CD4-positive, alpha-beta T cell (primary cell): ENCODE data around the gene MAP3K6. TPM values are rescaled to one million over a fixed set of nuclear protein-coding genes. Genes with fewer than 3 reads are reported as not detected.

Source experiments
- ATAC-seq: fragments of 200-7000 bp; cut with Tn5 transposase; one replicate; pipeline ENCODE4 v1.10.0; 2022; ENCODE audit warnings: mild to moderate bottlenecking; ENCODE audit not compliant: poor library complexity
- CTCF ChIA-PET: fragments of 350-600 bp; sonication (Branson Sonifier 250); formaldehyde crosslinking; loops from one replicate; lab custom pipeline; 2021; ENCODE audit warnings: antibody characterized with exemption, inconsistent platforms; lab: Charles Lee
- POLR2A ChIA-PET: fragments of 350-600 bp; sonication (Branson Sonifier 250); formaldehyde crosslinking; loops from one replicate; lab custom pipeline; 2021; ENCODE audit warnings: antibody characterized with exemption, inconsistent platforms; lab: Charles Lee
- DNase-seq, 14 experiments: peaks; one replicate each; pipeline ENCODE4 v3.0.0-alpha.2; 2013 to 2020; ENCODE audit warnings: mixed read lengths in 2 of 14
- H3K27ac ChIP-seq, 2 donors: one replicate each; pipeline versions ENCODE4 v1.5.1 to v1.7.0; 2013; ENCODE audit warnings: low read length in 2 of 2, low read depth in 1 of 2, mild to moderate bottlenecking in 1 of 2
- H3K27me3 ChIP-seq, 2 experiments: 1 replicate in 1 of 2; 2 replicates in 1 of 2; pipeline versions ENCODE4 v1.6.1 to v1.7.0; 2013; ENCODE audit warnings: low read length in 2 of 2, control low read depth in 1 of 2, mild to moderate bottlenecking in 1 of 2, moderate library complexity in 1 of 2; ENCODE audit not compliant: insufficient read depth in 2 of 2, control insufficient read depth in 1 of 2
- H3K36me3 ChIP-seq: one replicate; pipeline ENCODE4 v1.6.1; 2013; ENCODE audit warnings: low read length, control low read depth; ENCODE audit not compliant: insufficient read depth
- H3K4me1 ChIP-seq: one replicate; pipeline ENCODE4 v1.6.1; 2013; ENCODE audit warnings: low read length, control low read depth; ENCODE audit not compliant: insufficient read depth
- H3K4me3 ChIP-seq: one replicate; pipeline ENCODE4 v1.5.1; 2013; ENCODE audit warnings: mild to moderate bottlenecking, low read length, moderate library complexity
- H3K9me3 ChIP-seq, 2 experiments: 1 replicate in 1 of 2; 2 replicates in 1 of 2; pipeline versions ENCODE4 v1.6.1 to v1.7.0; 2013; ENCODE audit warnings: low read length in 2 of 2, mild to moderate bottlenecking in 2 of 2, control low read depth in 1 of 2, moderate library complexity in 1 of 2; ENCODE audit not compliant: control insufficient read depth in 1 of 2, insufficient read depth in 1 of 2
- H3K27ac Mint-ChIP-seq: one replicate; pipeline ENCODE4 v1.8.0; 2020; ENCODE audit warnings: mixed read lengths
- H3K27me3 Mint-ChIP-seq: one replicate; pipeline ENCODE4 v1.8.0; 2021; ENCODE audit warnings: mixed read lengths
- H3K36me3 Mint-ChIP-seq: one replicate; pipeline ENCODE4 v1.8.0; 2021; ENCODE audit warnings: low read depth, mixed read lengths
- H3K4me1 Mint-ChIP-seq: one replicate; pipeline ENCODE4 v1.8.0; 2021; ENCODE audit warnings: low read depth, mixed read lengths
- H3K4me3 Mint-ChIP-seq: one replicate; pipeline ENCODE4 v1.8.0; 2020; ENCODE audit warnings: mild to moderate bottlenecking, mixed read lengths
- H3K9me3 Mint-ChIP-seq: one replicate; pipeline ENCODE4 v1.8.0; 2020; ENCODE audit warnings: mixed read lengths
- CTCF ChIP-seq: fragments of 200-600 bp; IDR thresholded peaks from one replicate; pipeline ENCODE4 v1.8.0; 2022; ENCODE audit warnings: antibody characterized with exemption, mild to moderate bottlenecking
- intact Hi-C, 2 experiments: fragments of 100-400 bp; cut with DNase I in 1 of 2; cut with micrococcal nuclease in 1 of 2; formaldehyde crosslinking; loops; one replicate each; pipeline versions ENCODE4 v1.15.1 to v1.9.0; 2023 to 2025; cut with DNase I, micrococcal nuclease
- total RNA-seq, 174 experiments: library from RNA in 2 of 174; stranded (reverse) in 2 of 174; gene quantifications; one replicate each; pipeline ENCODE4 v1.2.3 and lab custom pipeline; 2021 to 2026

The MAP3K6 gene
- total RNA-seq, 2 experiments from 2014 or later, result 8.5 to 8.8 TPM

GRCh38 chr1:27405074-27405473 is 38.3 kb upstream of the MAP3K6 start:
- intact Hi-C loops, result no loop called here
- H3K4me1 ChIP-seq, result peaks cover 16% of the 10 kb centered on the region
- DNase-seq (no peak), ATAC-seq (no peak)
- Mint-ChIP-seq H3K36me3 (peaks cover 41% of the 10 kb centered on the region), H3K9me3 (no peaks in the 10 kb centered on the region), H3K4me1 (peaks cover 37% of the 10 kb centered on the region), H3K27ac (peak overlapping the region; percentile 85), H3K27me3 (no peaks in the 10 kb centered on the region), H3K4me3 (no peak overlapping the region)
- CTCF ChIA-PET, result interaction anchor here (1.0 to 1.1 kb wide), 2 partner anchors 59 to 109 kb away, joined by 3 read pairs; no protein-coding TSS in a partner anchor
- no peaks in the 10 kb centered on the region for H3K9me3 ChIP-seq
- POLR2A ChIA-PET, result no interaction called here
- H3K36me3 ChIP-seq, result peaks cover 46% of the 10 kb centered on the region
- H3K27ac ChIP-seq, result no peak overlapping the region
- no peak overlapping the region for H3K4me3 ChIP-seq
- no peak for TF ChIP-seq CTCF
- no peaks in the 10 kb centered on the region for H3K27me3 ChIP-seq

GRCh38 chr1:27403931-27404330 is 37.2 kb upstream of the MAP3K6 start:
- CTCF ChIA-PET, result no interaction called here
- ATAC-seq (no peak), DNase-seq (no peak)
- intact Hi-C loops, result loop anchor here in 1 of 2 experiments (2.0 kb wide), 1 partner anchor 201 kb away; the partner anchor contains the start of gene AHDC1
- Mint-ChIP-seq H3K9me3 (no peaks in the 10 kb centered on the region), H3K27me3 (no peaks in the 10 kb centered on the region), H3K27ac (peak overlapping the region; percentile 85), H3K4me3 (no peak overlapping the region), H3K4me1 (peaks cover 37% of the 10 kb centered on the region), H3K36me3 (peaks cover 33% of the 10 kb centered on the region)
- TF ChIP-seq CTCF, result no peak
- no peaks in the 10 kb centered on the region for H3K9me3 ChIP-seq
- H3K27me3 ChIP-seq, result no peaks in the 10 kb centered on the region
- peak overlapping the region in 1 of 2 donors; percentile 56 for H3K27ac ChIP-seq
- H3K4me1 ChIP-seq, result peaks cover 16% of the 10 kb centered on the region
- H3K4me3 ChIP-seq, result no peak overlapping the region
- POLR2A ChIA-PET, result interaction anchor here (0.8 to 1.9 kb wide), 2 partner anchors 27 to 204 kb away, joined by 3 to 6 read pairs; no protein-coding TSS in a partner anchor
- H3K36me3 ChIP-seq, result peaks cover 36% of the 10 kb centered on the region

DNA sequence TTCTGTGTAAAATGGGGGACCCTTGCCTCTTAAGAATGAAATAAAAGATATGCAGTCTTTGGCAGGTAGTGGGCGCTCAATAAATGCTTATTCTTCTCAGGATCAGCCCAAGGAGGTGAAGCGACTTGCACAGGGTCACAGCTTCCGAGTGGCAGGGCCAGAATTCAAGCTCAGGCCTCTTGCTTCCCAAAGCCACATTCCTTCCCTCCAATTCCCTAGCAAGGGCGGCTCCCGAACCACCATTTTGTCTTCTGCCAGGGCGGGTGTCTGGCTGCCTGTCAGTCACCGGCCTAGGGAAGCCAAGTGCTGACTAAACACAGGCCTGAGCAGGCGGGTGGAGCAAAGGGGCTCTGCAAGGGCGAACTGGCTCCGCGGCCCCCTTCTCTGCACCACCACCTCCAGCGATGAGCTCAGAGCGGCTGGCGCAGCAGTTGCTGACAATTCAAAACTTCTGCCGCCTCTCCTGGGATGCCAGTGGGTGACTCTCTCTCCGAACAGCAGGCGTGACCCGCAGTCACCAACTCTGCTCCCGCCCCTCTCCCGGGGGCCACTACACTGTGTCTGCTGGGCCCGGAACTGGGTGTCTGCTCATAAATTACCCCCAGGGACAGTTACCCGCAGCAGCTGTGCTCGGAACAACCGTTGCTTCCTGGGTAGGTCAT is 36.4 kb upstream of the MAP3K6 start:
- no peak overlapping the region for H3K4me3 ChIP-seq
- peaks cover 25% of the 10 kb centered on the region for H3K36me3 Mint-ChIP-seq
- DNase-seq, result peak in 6 of 14 experiments; percentile 16 to 62 (median 46)
- H3K27me3 ChIP-seq, result no peaks in the 10 kb centered on the region
- ChIA-PET POLR2A (interaction anchor here (0.7 to 1.9 kb wide), 7 partner anchors 18 to 428 kb away, joined by 3 to 6 read pairs (median 3); partner anchors contain the start of gene PPP1R8), CTCF (interaction anchor here (0.8 to 1.3 kb wide), 4 partner anchors 37 to 107 kb away, joined by 3 read pairs; partner anchors contain the start of gene MAP3K6)
- H3K4me1 ChIP-seq, result peaks cover 16% of the 10 kb centered on the region
- peak; percentile 1 for TF ChIP-seq CTCF
- H3K27me3 Mint-ChIP-seq, result no peaks in the 10 kb centered on the region
- no peaks in the 10 kb centered on the region for H3K9me3 Mint-ChIP-seq
- peak; percentile 75 for ATAC-seq
- H3K36me3 ChIP-seq, result peaks cover 29% of the 10 kb centered on the region
- no peaks in the 10 kb centered on the region for H3K9me3 ChIP-seq
- intact Hi-C loops, result loop anchor here in 1 of 2 experiments (2.0 kb wide), 1 partner anchor 202 kb away; the partner anchor contains the start of gene AHDC1
- no peak overlapping the region for H3K4me3 Mint-ChIP-seq
- peak overlapping the region; percentile 85 for H3K27ac Mint-ChIP-seq
- peak overlapping the region; percentile 30 to 56 for H3K27ac ChIP-seq
- peaks cover 37% of the 10 kb centered on the region for H3K4me1 Mint-ChIP-seq
